NCI-H82 treated with DMSO at 0.1 percent for 48 hours (cell line): ENCODE data around the gene IGSF9B.

ENCODE experiments used
- DNase-seq: peaks from one replicate; lab custom pipeline; 2025; ENCODE audit not compliant: unreplicated experiment; lab: John Stamatoyannopoulos, UW

IGSF9B gene

DNA sequence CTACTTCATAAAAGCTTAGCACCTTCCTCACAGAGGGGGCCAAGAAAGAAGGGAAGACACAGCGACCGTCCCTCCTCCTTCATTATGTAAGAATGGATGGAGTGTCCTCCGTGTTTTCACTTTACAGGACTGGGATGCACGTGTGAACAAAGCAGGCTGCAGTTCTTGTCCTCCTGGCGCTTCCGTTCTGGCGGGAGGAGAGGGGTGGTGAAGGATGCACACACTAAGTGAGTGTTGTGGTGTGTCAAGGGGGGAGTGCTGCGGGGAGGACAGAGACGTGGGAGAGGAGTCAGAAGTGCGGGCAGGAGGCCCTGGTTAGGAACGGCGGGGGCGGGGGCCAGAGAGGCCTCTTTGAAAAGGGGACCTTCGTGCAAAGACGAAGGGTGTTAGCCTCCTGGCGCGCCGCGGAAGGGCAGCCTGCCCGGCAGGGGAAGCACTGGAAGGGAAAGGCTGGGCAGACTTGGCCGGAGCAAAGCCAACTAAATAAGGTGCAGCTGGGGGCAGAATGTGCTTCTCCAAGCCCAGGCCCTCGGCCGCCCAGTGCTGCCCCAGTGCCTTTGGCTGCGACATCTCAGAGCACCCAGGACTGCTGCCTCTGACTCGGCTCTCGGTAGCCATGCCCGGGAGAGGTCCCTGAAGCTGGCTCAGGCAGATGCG is 27.0 kb upstream of the IGSF9B start:
- no peak for DNase-seq

DNA sequence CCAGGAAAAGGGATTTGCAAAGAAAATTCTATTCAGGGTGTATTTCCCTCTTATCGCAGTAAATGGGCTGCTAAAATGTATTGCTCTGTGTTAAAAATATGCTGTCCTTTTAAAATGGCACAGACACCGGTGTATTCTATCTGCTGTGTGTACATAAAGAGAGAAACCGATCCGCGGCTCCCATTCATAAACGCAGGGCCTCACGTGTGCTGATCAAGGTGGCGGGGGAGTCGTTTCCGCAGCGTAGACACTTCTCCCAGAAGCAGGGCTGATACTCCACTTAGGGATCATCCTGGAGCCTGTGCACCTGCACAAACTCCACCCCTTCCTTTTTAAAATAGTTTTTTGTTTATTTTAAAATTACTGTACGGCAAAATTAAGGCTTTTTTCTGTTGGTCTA is 26.1 kb upstream of the IGSF9B start:
- no peak for DNase-seq

DNA sequence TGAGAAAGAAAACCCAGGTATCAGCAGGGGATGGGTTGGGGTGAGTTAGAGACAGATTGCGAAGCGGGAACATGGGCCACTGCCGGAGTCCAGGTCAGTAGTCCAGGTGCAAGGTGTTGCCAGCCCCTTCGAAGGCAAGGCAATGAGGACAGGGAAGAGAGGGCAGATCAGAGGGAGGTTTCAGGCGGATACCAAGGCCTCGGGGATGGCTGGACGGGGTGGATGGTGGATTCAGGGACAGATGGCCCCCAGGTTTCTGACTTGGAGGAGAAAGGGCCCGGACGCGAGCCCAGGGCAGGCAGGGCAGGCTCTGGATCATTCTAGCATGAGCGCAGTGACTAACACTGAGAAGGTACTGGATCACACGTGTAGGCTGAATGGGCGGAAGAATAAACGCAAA is 25.4 kb upstream of the IGSF9B start:
- DNase-seq = no peak

DNA sequence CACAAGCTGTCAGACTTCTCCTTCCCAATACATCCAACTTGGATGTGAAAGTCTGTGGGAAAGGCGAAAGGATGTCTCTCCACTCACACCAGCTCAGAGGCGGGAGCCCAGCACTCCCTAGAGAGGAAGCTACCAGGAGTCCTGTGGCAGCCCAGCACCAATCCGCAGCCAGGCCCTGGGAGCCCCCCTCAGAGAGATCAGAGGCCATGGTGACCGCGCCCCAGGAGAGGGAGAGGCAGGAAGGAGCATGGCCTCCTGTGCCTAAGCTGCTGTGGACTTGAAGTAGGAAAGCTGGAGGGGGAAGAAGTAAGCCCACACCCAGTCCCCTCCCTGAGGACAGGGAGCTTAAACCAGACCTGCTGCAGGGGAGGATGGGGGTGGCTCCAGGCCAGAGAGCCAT is 24.4 kb upstream of the IGSF9B start:
- DNase-seq = no peak

DNA sequence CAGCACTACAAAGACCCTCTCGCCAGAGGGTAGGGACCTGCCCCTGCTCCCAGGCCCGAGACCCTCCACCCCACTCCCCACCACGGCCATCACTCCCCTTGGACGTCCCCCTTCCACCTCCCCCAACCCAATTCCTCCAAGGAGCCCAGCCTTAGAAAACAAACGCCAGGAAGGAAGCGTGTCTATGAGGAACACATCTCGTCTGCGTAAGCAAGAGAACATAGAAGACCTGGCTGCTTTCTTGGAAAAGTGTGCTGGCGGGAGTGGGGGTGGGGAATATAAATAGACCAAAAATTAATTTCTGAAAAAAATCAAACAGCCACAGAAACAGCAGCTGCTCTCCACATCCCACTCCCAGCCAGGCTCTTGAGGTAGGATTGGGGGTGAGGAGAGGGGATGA is 23.9 kb upstream of the IGSF9B start:
- no peak for DNase-seq

DNA sequence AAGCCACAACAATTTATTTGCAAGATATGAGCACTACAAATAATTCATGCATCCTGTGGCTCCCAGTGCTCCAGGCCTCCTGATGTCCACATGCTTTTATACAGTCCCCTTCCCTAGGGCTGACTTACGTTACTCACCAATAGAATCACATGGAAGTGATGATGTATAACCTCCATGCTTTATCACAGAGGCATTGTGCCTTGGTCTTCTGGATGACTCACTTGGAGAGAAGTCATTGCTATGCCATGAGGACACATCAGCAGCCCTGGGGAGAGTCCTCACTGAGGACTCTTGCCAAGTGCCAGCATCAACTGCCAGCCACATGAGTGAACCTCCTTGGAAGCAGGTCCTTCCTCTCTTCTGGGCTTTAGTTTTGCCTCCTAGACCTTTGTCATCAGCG is 22.0 kb upstream of the IGSF9B start:
- DNase-seq = no peak

DNA sequence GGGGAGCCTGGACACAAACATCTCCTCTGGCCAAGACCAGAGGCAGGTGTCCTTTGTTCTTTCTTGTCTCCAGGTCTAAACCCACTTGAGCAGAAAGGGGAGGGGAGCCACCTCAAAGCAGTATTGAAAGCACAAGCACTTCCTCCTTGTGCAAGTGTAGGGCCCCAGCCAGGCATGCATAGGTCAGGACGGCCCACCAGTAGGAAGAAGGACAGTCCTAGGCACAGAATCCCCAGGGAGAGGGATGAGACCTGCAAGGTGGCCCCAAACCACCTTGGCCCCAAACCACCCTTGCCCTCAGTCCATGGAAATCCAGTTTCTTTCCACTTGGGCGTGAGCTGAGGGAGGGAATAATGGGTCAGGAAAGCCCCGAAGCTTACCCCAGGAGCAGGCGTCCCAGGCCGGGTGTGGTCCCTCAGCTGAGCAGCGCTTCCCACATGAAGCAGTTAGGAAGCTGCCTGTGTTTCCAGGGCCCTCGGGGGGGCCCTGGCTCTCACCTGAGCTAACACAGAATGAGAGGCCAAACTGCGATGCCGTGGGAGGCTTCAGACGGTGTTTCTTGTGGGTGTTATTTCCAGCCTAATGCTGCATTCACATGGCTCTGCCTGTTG is 20.4 kb upstream of the IGSF9B start:
- no peak for DNase-seq

DNA sequence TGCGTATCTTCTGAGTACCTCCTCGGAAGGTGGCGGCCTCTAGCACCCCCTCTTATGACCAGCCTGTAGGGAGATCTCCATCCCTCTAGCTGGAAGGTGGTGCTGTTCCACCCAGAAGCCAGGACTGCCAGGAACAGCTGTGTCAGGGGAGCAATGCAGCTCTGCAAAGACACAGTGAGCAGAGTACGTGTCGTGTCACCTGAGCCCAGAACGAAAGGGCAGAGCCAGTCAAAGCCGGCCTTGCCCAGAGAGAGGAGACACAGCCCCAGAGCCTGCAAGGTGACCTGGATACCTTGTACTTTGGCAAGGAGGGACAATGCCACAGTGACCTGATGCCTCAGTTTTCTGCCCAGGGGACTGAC is 18.7 kb upstream of the IGSF9B start:
- DNase-seq = no peak

DNA sequence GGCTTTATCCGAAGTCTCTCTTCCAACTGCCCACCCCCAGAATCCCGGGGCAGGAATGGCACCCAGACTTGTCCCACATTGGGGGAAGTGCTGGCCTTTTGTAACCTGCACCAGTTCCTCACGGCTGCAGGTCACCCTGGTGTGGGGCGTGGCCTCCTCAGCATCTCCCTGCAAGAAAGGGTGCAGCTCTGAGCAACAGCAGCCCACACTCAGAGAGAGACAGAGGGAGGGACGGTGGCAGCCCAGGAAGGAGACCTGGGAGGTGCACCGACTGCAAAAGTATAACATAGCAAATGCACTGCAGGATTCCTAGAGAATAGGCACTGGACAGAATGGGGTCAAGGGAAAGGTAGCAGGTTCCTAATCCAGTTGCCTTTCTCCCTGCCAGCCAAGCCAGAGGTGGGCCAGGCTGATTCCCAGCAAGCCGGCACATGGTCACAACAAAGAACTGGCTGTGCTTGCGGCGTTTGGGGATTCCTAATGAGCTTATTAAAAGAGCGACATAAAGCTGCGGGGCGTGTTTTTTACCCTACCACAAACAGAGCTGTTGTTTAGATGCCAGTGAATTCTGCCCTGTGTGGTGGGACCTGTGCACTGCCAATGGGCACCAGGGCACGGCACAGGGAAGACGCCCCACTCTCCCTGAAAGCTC is 18.2 kb upstream of the IGSF9B start:
- peak; percentile 27 for DNase-seq

DNA sequence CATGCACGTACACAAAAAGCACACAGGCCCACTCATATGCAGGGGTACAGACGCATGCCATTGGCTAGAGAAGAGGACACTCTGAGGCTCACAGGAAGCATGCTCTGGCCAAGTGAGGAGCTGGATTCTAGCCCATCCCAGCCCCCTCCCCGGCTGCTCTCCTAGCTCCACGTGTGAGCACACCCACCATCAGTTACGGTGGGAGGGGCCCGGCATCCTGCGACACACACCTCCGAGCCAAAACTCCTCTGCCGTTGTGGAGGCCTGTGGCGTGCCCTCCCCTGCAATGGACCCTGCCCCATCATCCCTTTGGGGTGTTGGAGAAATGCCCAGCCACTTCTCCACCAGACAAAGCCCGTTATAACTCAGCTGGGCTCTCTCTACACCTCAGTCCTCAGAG is 15.1 kb upstream of the IGSF9B start:
- DNase-seq = no peak

DNA sequence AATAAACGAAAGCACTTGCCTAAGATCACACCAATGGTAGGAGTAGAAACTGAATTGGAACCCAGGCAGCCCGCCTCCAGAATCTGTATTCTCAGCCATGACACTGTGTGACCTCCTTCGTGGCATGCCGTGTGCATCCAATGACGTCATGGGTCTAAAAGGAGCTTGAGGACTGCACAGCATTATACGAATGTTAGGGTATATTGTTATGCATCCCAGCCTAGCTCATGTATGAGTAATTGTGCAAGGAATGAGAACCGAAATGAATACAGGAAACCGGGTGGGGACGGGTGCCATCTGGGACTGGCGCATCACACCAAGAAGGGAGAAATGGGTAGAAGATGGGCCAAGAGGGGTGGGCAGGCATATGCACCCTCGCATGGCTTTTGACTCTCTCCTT is 12.3 kb upstream of the IGSF9B start:
- DNase-seq = no peak

DNA sequence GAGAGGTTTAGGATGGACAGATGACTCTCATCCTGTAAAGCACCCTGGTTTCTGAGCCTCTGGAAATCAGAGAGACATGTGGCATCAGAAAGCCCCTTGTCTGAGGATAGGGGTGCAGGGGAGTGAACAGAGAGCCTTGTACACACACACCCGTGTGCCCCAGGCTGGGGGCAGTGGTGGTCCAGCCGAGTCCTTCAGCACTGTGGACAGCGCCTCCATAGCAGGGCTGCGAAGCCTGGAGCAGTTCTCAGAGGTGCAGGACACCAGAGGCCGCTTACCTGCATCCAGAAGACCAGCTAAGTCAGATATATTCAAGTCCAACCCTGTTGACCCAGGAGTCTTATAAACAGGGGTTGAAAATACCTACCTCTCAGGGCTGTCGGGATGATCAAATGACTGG is 11.5 kb upstream of the IGSF9B start:
- no peak for DNase-seq

DNA sequence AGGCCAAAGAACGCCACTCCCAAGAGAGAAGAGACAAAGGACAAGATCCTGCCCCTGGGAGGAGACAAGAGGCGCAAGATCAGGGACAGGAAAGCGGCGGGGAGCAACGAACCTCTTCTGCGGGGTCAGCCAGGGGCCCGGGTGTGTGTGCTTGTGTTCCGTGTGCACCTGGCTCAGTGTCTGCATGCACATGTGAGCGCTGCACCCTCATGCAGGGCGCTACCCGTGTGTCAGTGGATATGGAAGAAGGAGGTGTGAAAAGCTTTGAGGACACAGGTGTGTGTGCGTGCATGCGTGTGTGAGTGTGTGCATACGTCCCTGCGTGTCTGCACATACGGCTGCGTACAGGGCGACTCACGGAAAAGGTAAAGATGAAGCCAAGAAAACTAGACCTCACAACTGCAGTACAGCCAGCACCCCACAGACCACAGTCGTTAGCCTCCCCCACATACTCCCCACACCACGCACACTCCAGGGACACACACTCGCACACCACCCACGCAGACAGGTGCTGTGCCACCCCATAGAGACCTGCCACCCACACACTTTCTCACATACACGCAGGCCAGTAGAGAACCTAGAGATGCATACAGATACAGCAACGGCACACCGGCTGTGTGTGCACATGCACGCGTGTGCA is 11.0 kb upstream of the IGSF9B start:
- DNase-seq = no peak

DNA sequence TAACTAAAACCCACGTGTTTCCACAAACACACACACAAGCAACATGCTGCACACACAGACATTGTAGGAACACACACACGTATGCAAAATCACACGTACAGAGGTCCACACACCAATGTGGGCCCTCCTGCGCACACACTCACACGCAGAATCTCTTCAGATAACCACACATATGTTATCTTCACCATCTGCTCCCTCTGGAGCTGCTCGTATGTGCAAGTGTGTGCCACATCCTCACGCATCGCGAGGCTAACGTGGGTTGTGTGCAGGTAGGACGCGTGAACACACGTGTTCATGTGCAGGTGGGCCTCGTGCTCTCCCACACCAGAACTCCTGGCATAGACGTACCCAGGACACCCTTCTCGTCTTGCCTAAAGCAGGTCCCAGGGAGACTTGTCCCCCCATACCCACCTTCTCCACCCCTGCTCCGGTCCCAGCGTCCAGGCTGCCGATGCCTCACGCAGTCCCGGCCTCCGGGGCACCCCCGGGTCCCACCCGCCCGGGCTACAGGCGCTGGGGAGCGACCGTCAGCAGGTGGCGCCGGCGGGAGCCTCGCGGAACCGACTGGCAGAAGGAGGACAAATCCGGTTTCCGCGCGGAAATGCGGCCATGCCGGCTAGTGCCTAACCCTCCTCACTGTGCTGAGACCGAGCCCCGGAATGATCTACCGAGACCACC is 10.3 kb upstream of the IGSF9B start:
- no peak for DNase-seq

DNA sequence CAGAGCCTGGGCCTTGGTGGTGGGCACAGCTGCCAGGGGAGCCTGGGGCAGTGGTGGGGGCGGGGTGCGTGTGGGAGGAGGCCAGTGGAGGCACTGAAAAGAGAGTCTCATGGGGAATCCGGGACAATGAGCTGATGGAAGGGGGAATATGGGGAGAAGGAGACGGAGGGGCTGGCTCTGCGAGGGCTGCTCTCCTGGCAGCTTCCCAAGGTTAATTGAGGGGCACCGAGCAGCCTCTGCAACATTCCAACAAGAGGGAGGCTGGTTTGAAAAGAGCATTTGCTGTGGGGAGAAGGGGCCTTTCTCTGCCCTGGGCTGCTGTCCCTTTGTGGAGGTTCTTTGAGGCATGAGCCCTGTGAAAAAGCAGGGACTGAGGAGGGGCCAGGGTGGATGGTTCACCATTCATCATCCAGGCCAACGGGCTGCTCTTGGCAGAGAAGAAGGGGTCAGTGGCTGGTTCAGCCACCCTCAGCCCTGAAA is 9.4 kb upstream of the IGSF9B start:
- DNase-seq = no peak

DNA sequence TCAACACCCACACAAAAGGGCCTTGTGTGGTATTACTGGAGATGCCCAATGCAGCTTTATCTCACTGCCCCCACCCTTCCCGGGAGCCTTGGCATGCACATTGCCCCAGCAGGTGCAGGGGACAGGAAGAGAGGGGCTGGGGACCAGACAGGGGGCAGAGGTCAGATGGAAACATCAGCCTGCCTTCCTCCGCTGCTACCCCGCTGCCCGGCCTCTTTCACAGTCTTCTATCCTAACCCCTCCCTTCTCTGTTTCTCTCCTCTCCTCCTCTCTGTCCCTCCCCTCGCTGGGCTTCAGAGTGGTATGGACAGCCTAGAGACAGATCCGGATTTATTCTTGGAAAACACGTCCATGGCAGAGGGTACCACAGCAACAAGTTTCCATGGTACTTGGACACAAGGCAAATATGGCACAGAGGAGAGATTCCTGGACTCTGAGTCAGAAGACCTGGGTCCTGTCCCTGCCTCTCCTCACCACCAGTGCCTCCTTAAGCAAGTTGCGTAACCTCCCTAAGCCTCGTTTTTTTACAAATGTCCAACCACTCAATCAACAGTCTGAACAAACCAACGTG is 8.3 kb upstream of the IGSF9B start:
- no peak for DNase-seq

DNA sequence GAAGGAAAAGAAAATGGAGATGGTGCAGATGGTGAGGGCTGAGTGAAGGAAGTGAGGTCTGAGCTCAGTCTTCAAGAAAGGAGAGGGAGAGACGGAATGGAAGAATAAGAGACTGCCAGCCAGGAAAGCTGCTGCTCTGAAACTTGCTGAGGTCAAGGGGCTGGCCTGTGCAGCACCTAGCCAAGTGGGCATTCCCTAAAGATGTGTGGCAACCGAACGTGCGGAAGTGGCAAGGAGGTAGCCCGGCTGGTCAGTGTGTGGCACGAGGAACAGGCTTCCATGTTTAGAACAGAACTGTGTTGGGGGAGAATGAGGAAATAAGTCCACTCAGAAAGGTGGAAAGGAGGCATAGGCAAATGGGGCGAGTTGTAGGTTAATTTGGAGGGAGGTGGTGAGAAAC is 7.6 kb upstream of the IGSF9B start:
- DNase-seq = no peak

DNA sequence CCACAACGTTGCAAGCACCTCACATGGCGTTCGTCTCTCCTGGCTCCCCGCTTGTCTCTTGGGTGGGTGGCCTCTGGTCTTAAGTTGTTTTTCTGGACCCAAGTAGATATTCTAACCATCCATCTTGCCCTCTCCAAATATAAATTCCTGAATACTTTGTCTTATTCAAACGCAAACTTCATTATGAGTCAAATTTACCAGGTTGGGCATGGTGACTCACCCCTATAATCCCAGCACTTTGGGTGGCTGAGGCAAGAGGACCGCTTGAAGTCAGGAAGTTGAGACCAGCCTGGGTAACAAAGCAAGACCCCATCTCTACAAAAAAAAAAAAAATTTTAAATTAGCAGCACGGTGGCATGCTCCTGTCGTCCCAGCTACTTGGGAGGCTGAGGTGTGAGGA is 5.1 kb upstream of the IGSF9B start:
- no peak for DNase-seq

DNA sequence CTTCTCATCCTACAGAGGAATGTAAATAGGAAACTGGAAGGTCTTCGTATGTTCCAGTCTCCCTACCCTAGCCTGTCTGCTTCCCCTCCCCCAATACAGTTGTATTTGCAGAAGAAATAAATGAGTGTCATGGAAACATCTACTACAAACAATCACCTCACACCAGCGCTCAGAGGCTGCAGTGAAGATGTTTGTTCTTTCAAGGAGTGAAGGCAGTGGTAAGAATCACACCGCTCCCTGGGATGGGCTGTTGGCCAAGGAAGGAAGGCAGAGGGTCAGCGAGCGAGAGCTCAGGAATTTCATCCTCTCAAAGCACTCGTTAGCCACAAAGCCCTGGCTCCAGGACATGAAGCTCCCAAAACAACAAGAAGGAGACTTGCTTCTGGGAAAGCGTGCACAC is 1.1 kb upstream of the IGSF9B start:
- no peak for DNase-seq

DNA sequence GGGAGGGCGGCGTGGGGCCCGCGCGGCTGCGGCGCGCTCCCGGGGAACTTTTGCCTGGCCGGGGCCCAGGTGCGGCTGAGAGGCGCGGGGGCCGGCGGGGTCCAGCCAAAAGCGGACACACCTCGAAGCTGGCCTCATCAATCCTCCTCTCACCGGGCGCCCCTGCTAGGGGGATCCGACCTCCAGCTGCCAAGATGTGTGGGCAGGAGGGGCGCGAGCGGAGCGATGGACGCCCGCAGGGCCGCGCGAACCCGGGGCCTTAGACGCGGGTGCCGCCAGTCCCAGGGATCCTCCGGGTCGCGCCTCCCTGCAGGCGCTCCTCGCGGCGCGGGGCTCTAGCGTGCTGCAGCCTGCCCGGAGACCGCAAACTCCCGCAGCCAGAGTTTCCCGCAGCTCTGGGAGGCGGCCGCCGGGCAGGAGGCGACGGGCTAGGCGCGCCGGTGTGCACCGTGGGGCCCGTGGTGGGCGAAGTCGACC is 785 bp downstream of the IGSF9B start:
- DNase-seq = no peak
